ENCODE results near the gene RAB6B.

- TF ChIP-seq CTCF (conservative IDR thresholded peaks at IDR 0.05), result no peak
- no peak for TF ChIP-seq EZH2 (IDR thresholded peaks at IDR 0.05; ENCODE audit: low read depth)
These were observed 42.4 kb downstream of the RAB6B start for GRCh38 chr3:133853063-133853924.

Data from PC-9 (cell line).